Esophagus squamous epithelium (tissue), 4 donors: Measurements from ENCODE around the gene CADPS.

Experiments used
- POLR2A ChIP-seq, 4 donors: fragments of 450-650 bp; IDR thresholded peaks; one replicate each; pipeline ENCODE4 v1.6.1; 2017; ENCODE audit warnings: antibody characterized with exemption in 4 of 4, mild to moderate bottlenecking in 4 of 4, moderate library complexity in 3 of 4
- TF ChIP-seq, protein P1 (sequence below), 6 experiments: fragments of 450-650 bp in 4 of 6; fragments of 200-600 bp in 2 of 6; sonication (generic) in 2 of 6; IDR thresholded peaks; one replicate each; pipeline ENCODE4 v1.5.1; 2016 to 2019; ENCODE audit warnings: antibody characterized with exemption in 6 of 6, mild to moderate bottlenecking in 4 of 6, moderate library complexity in 4 of 6

DNA sequence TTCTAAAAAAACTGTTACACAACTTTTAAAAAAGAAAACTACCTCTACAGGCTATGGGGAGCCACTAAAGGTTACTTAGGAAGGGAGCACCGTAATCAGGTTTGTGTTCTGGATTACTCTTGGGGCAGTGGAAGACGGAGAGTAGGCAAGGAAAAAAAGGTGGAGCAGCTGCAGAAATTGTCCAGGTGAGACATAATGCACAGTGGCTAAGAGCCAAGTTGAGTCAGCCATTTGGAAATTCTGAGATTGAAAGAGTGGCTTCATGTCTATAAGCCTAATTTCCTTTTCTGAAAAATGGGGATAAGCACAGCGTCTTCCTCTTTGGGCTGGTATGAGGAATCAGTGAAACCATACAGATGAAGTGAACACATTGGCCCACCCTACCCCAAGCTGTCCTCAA is 195.2 kb downstream of the CADPS start:
- TF ChIP-seq POLR2A (IDR thresholded peaks at IDR 0.05): no peak
- TF ChIP-seq, protein P1, sequence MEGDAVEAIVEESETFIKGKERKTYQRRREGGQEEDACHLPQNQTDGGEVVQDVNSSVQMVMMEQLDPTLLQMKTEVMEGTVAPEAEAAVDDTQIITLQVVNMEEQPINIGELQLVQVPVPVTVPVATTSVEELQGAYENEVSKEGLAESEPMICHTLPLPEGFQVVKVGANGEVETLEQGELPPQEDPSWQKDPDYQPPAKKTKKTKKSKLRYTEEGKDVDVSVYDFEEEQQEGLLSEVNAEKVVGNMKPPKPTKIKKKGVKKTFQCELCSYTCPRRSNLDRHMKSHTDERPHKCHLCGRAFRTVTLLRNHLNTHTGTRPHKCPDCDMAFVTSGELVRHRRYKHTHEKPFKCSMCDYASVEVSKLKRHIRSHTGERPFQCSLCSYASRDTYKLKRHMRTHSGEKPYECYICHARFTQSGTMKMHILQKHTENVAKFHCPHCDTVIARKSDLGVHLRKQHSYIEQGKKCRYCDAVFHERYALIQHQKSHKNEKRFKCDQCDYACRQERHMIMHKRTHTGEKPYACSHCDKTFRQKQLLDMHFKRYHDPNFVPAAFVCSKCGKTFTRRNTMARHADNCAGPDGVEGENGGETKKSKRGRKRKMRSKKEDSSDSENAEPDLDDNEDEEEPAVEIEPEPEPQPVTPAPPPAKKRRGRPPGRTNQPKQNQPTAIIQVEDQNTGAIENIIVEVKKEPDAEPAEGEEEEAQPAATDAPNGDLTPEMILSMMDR (IDR thresholded peaks at IDR 0.05): no peak
